Stimulated activated effector memory CD8-positive, alpha-beta T cell treated with anti-CD3 and anti-CD28 coated beads, Interleukin-12 subunit alpha, Interleukin-12 subunit beta, amount 100 ng/mL, for 72 hours (primary cell): ENCODE measurements around the gene MCM9.

Source experiments
- ATAC-seq: fragments of 150-1000 bp; cut with Tn5 transposase; 2 replicates; pipeline ENCODE4 v1.10.0; 2021
- DNase-seq, 2 donors: peaks; one replicate each; pipeline ENCODE4 v3.0.0; 2021 to 2022; ENCODE audit warnings: low spot score in 2 of 2
- H3K27ac Mint-ChIP-seq: one replicate; pipeline ENCODE4 v1.8.0; 2022; ENCODE audit warnings: mild to moderate bottlenecking, mixed read lengths
- H3K36me3 Mint-ChIP-seq: one replicate; pipeline ENCODE4 v1.8.0; 2022; ENCODE audit warnings: mild to moderate bottlenecking, mixed read lengths
- H3K4me1 Mint-ChIP-seq: one replicate; pipeline ENCODE4 v1.8.0; 2022; ENCODE audit warnings: mixed read lengths
- H3K4me3 Mint-ChIP-seq: one replicate; pipeline ENCODE4 v1.8.0; 2022; ENCODE audit warnings: mild to moderate bottlenecking, mixed read lengths
- H3K9me3 Mint-ChIP-seq: one replicate; pipeline ENCODE4 v1.8.0; 2022; ENCODE audit warnings: mixed read lengths

Gene MCM9

DNA sequence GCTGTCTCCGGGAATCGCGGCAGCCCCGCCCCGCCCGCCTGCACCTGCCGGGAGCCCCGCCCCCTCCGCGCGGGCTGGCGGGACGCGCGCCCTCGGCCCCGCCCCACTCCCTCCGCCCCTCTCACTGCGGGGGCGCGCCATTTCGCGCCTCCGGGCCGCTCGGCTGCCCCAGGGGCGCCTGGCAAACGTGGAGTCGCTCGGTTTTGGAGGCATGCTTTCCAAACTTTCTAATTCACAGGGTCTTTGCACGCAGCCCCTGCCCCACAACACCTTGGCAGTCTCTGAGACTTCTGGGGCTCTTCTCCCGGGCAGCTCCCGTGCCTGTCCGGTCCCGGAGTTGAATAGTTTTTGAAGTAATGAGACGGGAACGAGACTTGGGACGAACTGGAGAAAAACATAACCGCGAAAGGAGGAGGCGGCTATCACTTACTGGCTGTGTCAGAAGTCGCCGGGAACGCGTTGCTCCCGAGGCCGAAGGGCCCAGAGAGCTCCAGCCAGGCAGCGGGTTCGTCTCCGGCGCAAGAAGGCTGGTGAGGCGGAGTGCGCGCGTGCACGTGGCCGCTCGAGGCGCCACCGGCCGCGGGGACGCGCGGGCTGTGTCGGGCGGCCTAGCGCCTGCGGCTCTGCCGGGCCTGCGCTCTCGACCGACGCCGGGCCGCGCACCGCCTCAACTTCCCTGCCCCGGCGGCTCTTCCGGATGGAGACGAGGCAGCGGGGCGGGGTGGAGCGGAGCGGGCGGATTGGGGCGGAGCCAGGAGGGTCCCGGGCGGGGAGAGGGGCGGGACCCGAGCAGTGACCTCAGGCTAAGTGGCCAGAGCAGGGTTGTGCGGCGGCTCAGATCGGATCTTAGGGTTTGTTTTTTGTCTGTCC is at the start of gene MCM9:
Gene MCM9, minus strand, starts transcription at position 699 of the 870 bp plus-strand sequence. CDS start 3,436 bp downstream, outside the sequence.
- peak within 1 kb of the TSS; percentile 84 for H3K4me3 Mint-ChIP-seq
- ATAC-seq (peak; percentile 98), DNase-seq (peak; percentile 83 to 91)
- H3K4me1 Mint-ChIP-seq: peaks cover 25% of the 10 kb centered on the region
- peaks cover 50% of the 10 kb centered on the region for H3K36me3 Mint-ChIP-seq
- peak within 1 kb of the TSS; percentile 94 for H3K27ac Mint-ChIP-seq
- H3K9me3 Mint-ChIP-seq: peaks cover 3% of the 10 kb centered on the region

DNA sequence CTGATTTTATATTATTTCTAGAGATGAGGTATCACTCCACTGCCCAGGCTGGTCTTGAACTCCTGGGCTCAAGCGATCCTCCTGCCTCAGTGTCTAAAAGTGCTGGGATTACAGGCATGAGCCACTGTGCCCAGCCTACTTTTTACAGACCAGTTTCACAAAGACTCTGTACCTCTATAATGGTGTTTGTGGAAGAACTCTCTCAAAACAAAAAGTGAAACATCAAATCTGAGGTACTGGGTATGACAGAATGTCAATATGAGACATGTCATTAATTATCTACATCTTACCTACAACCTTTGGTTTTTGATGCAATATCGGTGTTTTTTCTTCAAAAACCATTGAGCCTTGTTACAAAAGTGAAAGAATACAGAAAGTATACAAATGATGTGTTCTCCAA is 49.4 kb upstream of the MCM9 start:
- Mint-ChIP-seq H3K4me3 (no peak overlapping the region), H3K27ac (no peak overlapping the region), H3K36me3 (no peaks in the 10 kb centered on the region), H3K4me1 (no peaks in the 10 kb centered on the region), H3K9me3 (no peaks in the 10 kb centered on the region)
- DNase-seq (no peak), ATAC-seq (no peak)

DNA sequence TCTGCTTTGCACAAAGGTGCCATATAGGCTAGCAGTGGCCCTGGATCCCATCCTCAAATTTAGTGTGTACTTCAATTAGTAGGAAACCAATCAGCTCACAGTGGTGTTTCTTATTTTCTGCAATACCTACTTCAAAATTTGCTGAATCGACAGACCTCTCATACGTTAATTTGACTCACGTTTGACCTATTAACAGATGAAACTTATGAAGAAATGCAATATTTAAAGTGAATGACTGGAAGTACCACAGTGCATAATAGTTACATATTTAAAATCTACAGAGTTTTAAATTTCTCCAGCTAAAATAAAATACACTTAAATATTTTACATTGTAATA is 47.6 kb upstream of the MCM9 start:
- no peaks in the 10 kb centered on the region for H3K9me3 Mint-ChIP-seq
- H3K36me3 Mint-ChIP-seq: no peaks in the 10 kb centered on the region
- H3K4me1 Mint-ChIP-seq: no peaks in the 10 kb centered on the region
- DNase-seq (no peak), ATAC-seq (no peak)
- H3K27ac Mint-ChIP-seq: no peak overlapping the region
- no peak overlapping the region for H3K4me3 Mint-ChIP-seq

DNA sequence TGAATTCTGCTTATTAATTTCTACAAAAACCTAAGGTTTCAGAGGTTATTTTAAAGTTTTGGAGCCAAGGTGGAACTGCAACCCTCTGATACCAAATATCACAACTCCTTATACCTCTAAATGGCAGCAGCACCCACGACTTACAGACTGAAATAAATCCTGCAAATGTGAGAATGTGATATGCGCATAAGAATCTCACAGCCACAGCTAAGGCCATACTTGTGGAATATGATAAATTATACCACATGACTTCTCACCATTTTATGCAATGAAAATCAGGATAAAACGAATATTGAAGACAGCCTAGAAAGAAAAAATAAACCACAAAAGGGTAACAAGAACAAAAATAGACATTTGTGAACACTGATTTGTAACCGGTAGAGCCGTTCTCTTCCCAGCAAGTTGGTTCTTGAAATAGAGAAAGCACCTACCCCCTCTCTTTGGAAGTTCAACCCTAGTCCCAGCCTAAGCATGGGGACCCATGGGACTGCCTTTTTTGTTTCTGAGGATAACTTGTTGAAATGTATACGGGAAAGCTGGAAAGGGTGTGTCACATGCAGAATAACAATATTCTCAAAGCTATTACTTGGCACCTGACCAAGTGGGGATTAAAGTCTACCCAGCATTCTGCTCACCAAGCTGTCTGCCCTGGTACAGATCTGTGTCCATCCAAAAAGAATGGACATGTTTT is 47.1 kb upstream of the MCM9 start:
- H3K36me3 Mint-ChIP-seq: no peaks in the 10 kb centered on the region
- DNase-seq (no peak), ATAC-seq (no peak)
- no peaks in the 10 kb centered on the region for H3K4me1 Mint-ChIP-seq
- H3K4me3 Mint-ChIP-seq: no peak overlapping the region
- no peak overlapping the region for H3K27ac Mint-ChIP-seq
- no peaks in the 10 kb centered on the region for H3K9me3 Mint-ChIP-seq

DNA sequence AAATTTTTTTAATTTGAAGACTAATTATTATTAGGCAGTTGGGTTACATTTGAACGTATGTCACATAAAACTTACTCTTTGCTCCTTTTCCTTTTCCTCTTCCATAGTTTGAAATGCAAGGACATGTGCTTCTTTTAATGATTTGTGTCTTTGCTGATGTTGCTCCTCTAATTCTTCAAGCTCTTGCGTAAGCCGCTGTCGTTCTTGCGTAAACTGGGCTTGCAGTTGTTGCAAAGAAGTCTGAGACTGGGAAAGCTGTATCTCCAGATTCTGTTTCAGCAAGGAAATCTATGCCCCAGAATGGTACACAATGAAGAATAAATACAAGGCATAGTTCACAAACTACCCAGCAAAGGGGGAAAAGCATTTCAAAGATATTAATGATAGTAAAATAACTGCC is 45.1 kb upstream of the MCM9 start:
- no peak overlapping the region for H3K4me3 Mint-ChIP-seq

DNA sequence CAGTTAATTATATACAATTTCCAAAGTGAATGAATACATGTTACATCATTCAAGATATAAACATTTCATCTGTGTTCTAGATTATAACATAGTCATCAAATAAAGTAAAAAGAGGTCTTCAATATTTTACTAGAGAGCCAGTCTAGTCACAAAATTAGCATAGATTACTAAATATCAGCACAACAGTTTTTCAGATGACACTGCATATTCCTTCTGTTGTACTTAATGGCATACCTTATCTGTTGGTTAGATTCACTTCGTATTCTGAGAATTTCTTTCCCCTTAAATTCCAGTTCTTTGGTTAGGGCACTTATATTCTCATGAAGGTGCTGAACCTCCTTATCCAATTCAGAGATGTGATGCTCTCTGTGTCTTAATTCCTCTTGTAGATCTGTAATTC is 39.8 kb upstream of the MCM9 start:
- no peaks in the 10 kb centered on the region for H3K4me1 Mint-ChIP-seq
- H3K4me3 Mint-ChIP-seq: no peak overlapping the region
- no peak for DNase-seq
- no peak for ATAC-seq
- no peaks in the 10 kb centered on the region for H3K9me3 Mint-ChIP-seq
- no peaks in the 10 kb centered on the region for H3K36me3 Mint-ChIP-seq
- H3K27ac Mint-ChIP-seq: no peak overlapping the region

More for the DNA sequence above, 45.1 kb upstream of the MCM9 start:
- Mint-ChIP-seq H3K9me3 (no peaks in the 10 kb centered on the region), H3K27ac (no peak overlapping the region), H3K4me1 (no peaks in the 10 kb centered on the region), H3K36me3 (no peaks in the 10 kb centered on the region)
- DNase-seq (no peak), ATAC-seq (no peak)

DNA sequence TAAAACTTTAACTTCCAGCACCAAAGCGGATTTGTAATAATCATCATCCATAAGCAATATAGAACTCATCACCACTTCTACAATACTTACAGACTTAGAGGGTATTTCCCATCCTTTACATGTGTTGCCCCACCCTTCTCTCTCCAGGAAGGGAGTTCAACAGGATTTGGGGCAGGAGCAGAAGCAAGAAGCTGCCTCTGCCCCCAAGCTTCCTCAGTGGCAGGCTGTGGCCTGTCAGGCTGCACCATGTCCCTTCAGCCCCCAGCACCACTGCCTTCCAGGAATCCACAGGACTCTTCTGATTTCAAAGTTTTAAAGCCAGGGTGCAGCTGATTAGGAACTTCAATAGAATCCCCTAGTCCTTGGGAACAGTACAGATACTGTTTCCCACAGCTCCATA is 36.7 kb upstream of the MCM9 start:
- H3K36me3 Mint-ChIP-seq: no peaks in the 10 kb centered on the region
- no peaks in the 10 kb centered on the region for H3K4me1 Mint-ChIP-seq
- H3K4me3 Mint-ChIP-seq: no peak overlapping the region
- no peak for ATAC-seq
- no peaks in the 10 kb centered on the region for H3K9me3 Mint-ChIP-seq
- no peak overlapping the region for H3K27ac Mint-ChIP-seq
- no peak for DNase-seq

DNA sequence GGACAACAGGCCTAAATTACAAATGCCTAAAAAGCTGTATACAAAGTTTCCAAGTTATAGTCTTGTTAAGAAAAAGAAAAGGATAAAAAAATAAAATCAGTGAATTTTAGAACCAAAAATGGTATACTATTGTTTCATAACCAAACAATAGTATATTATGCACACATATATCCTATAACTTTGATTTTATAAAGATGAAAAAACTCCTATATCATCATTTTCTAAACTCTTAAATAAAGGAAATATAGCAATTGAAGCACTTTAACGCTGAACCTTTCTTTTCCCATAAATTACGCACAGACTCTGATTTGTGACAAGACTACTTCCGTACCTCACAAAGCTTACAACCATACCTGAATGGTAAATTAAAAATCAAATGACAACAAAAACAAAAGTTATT is 35.9 kb upstream of the MCM9 start:
- H3K27ac Mint-ChIP-seq: no peak overlapping the region
- no peaks in the 10 kb centered on the region for H3K36me3 Mint-ChIP-seq
- no peak overlapping the region for H3K4me3 Mint-ChIP-seq
- DNase-seq (no peak), ATAC-seq (no peak)
- no peaks in the 10 kb centered on the region for H3K9me3 Mint-ChIP-seq
- H3K4me1 Mint-ChIP-seq: no peaks in the 10 kb centered on the region

DNA sequence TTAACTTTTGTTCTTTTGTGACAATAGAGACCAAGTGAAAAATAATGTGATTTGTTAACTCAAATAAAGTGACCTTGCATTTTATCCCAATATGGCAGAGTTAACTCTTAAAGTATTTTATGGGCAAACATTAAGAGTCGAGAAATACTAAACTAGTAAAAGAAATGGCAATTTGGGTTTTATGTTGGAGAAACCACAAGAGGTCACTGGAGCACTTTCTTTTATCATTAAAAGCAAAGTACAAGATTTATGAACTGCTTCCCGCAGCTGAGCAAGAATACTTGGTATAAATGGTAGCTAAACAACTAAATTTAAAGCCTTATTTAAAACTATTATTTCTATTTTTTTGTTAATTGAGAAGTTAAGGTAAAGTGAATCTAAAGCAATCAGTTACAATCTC is 33.5 kb upstream of the MCM9 start:
- H3K9me3 Mint-ChIP-seq: no peaks in the 10 kb centered on the region
- H3K27ac Mint-ChIP-seq: no peak overlapping the region
- DNase-seq (no peak), ATAC-seq (no peak)
- H3K36me3 Mint-ChIP-seq: no peaks in the 10 kb centered on the region
- no peak overlapping the region for H3K4me3 Mint-ChIP-seq
- no peaks in the 10 kb centered on the region for H3K4me1 Mint-ChIP-seq

DNA sequence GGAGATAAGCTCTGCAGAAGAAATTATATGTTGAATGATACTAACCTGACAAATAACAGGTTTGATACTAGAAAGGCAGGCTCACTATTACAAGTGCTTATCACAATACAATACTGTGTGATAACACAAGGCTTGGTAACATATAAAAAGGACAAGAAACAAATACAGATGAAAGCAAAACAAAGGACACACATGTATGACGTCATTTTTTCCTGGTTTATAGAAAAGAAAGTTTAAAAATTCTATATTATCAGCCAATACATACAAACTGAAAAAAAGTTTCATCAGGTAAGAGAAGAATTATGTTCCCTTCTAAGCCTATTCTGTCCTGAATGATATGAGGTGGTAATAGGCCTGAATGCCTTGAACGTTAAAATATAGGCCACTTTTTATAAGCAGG is 32.3 kb upstream of the MCM9 start:
- H3K27ac Mint-ChIP-seq: no peak overlapping the region
- DNase-seq (no peak), ATAC-seq (no peak)
- no peaks in the 10 kb centered on the region for H3K4me1 Mint-ChIP-seq
- no peak overlapping the region for H3K4me3 Mint-ChIP-seq
- no peaks in the 10 kb centered on the region for H3K36me3 Mint-ChIP-seq
- no peaks in the 10 kb centered on the region for H3K9me3 Mint-ChIP-seq

DNA sequence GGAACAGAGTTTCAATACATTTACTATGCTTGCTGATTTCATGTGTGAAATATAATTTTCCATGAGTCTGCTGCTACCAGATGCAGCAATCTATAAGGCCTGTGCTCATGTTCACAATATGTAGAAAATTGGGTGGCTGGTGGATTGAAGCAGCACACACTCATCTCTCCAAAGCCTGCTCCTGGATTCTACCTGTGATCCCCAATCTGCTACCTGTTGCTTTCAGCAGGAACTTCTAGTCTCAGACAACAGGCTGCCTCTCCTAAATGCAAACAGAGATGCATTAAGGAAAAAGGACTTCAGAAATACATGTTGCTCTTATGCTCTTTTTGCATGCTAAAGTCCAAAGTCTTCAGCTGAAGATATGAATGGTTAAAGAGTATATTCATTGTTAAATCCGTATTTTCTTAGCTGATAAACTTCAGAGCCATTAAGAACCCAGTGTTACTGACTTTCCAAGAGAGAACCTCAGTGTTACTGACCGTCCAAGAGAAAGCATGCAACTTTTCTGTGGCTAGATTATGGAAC is 30.9 kb upstream of the MCM9 start:
- Mint-ChIP-seq H3K36me3 (no peaks in the 10 kb centered on the region), H3K9me3 (no peaks in the 10 kb centered on the region), H3K4me3 (no peak overlapping the region), H3K4me1 (no peaks in the 10 kb centered on the region), H3K27ac (no peak overlapping the region)
- DNase-seq (no peak), ATAC-seq (no peak)

DNA sequence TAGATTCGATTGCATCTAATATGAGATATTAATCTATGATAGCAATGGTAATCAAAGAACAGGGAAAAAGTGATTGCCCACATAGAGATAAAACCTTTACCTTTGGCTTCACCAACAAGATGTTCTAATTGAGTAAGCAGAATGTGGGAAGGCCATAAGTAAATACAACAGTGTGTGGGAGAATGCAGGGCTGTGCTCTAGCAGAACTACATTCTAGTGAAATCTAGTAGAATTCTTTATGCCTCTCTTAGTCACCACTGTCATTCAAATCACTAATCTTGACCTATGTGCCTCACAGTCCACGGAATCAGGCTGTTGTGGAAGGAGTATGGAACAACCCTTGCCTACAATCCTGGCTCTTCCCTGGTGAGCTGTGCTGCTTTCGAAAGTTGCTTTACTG is 30.4 kb upstream of the MCM9 start:
- no peak for ATAC-seq
- Mint-ChIP-seq H3K36me3 (no peaks in the 10 kb centered on the region), H3K27ac (no peak overlapping the region), H3K4me3 (no peak overlapping the region), H3K4me1 (no peaks in the 10 kb centered on the region), H3K9me3 (no peaks in the 10 kb centered on the region)
- DNase-seq: no peak

DNA sequence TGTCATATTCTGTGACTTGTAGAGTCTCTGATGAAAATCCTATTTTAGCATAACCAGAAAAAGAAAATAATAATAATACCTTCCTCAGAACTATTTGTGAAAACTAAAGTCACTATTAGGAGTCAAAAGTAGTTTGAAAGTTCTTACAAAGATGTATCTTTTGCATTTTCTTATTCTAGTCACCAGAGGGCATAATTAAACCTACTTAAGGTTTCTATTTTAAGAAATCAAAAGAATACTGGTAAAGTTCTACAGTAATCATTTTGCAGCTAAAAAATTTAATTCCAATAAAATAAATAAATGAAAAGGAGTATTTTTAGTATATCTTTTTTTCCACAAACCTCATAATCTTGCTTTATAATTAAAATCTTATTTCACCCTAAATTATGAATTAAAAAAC is 28.0 kb upstream of the MCM9 start:
- Mint-ChIP-seq H3K36me3 (no peaks in the 10 kb centered on the region), H3K9me3 (no peaks in the 10 kb centered on the region), H3K4me3 (no peak overlapping the region), H3K4me1 (peaks cover 7% of the 10 kb centered on the region), H3K27ac (no peak overlapping the region)
- DNase-seq (no peak), ATAC-seq (no peak)

DNA sequence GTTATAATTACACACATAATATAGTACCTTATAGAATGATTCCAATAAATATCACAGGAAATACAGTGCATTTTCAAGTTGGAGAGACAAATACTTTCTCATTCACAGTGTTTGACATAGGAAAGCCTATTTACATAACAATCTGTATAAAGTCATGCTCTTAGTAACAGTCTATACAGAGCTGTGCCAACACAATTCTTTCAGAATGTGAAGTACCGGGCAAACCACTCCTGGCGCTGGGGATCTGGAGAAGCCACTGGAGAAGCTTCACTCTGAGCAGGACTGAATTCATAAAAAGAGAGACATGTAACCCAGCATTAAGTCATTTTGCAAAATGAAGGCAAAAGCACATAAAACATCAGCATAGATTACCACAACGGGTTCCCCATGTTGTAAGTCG is 24.9 kb upstream of the MCM9 start:
- DNase-seq: no peak
- Mint-ChIP-seq H3K4me1 (peaks cover 7% of the 10 kb centered on the region), H3K36me3 (no peaks in the 10 kb centered on the region), H3K4me3 (no peak overlapping the region), H3K27ac (no peak overlapping the region), H3K9me3 (no peaks in the 10 kb centered on the region)
- ATAC-seq: no peak

DNA sequence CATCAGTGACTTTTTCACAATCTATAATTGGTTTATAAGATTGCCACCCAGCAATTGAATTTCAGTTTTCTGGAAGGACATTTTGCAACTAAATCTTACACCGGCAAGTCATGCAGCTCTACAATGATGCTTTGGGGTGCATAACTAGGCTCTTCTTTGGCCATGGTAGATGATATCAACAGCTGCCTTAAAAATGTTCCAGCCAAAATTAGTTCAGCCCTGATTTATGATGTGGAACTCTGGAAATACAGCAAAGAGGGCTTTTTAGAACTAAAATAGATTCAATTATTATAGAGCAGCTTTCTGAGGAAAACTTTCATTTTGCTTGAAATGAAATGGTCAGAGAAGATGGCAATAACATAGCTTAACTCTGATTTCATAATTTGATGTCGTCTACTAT is 18.4 kb upstream of the MCM9 start:
- ATAC-seq (no peak), DNase-seq (no peak)
- Mint-ChIP-seq H3K36me3 (no peaks in the 10 kb centered on the region), H3K4me1 (no peaks in the 10 kb centered on the region), H3K27ac (no peak overlapping the region), H3K9me3 (no peaks in the 10 kb centered on the region), H3K4me3 (no peak overlapping the region)

DNA sequence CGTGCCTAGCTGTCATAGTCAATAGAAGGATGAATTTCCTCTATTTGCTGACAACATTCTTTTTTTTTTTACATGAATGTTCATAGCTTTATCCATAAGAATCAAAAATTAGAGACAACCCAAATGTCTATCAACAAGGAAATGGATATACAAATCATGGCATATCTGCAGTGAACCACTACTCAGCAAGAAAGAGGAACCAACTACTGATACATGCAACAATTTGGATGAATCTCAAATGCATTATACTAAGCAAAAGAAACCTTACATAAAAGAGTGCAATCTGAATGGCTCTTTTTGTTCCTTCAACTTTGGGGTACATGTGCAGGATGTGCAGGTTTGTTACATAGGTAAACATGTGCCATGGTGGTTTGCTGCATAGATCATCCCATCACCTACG is 17.7 kb upstream of the MCM9 start:
- no peak for ATAC-seq

More for the DNA sequence above, 17.7 kb upstream of the MCM9 start:
- no peaks in the 10 kb centered on the region for H3K4me1 Mint-ChIP-seq
- H3K27ac Mint-ChIP-seq: no peak overlapping the region
- no peaks in the 10 kb centered on the region for H3K9me3 Mint-ChIP-seq
- no peak for DNase-seq
- H3K36me3 Mint-ChIP-seq: no peaks in the 10 kb centered on the region
- H3K4me3 Mint-ChIP-seq: no peak overlapping the region
